GM18505 (cell line): ENCODE data around the gene SGF29.
"Not testable (repeated sequence)": the region's sequence is repeated elsewhere in the genome, so short reads cannot be mapped to it uniquely, and the experiment has no call there.

Experiments used
- ATAC-seq: cut with Tn5 transposase; IDR thresholded peaks from one replicate; pipeline ENCODE4 v1.9.1; 2021; ENCODE audit not compliant: unreplicated experiment
- POLR2A ChIP-seq: IDR thresholded peaks from 4 replicates; pipeline ENCODE4 v1.6.1; 2011; ENCODE audit warnings: borderline replicate concordance; ENCODE audit not compliant: insufficient read depth, insufficient read length; ENCODE audit errors: extremely low read depth

Gene SGF29

DNA sequence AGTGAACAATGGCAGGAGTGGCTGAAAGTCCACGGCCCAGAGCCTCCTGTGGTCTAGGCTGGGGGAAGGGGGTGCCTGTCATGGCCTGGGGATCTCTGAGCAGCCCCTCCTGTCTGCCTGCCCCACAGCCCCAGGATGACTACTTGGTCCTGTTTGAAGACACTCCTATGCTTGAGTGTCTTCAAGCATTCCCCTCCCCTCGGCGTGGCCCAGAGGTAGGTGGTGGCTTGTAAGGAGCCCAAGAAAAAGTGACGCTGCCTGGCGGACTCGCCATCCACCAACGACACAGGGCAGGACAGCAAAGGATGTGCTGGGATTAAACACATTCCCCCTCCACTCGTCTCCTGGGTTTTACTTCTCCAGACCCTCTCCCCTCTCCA, 50.5 kb downstream of the SGF29 start:
- ATAC-seq, result no peak
- TF ChIP-seq POLR2A, result no peak

GRCh38 chr16:28606291-28607115, 52.8 kb downstream of the SGF29 start:
- no peak for ATAC-seq
- no peak for TF ChIP-seq POLR2A

GRCh38 chr16:28607116-28607623, 53.5 kb downstream of the SGF29 start:
- no peak for TF ChIP-seq POLR2A
- ATAC-seq, result no peak

- ATAC-seq, result not testable (repeated sequence)
Measured at GRCh38 chr16:28607681-28608495, 54.2 kb downstream of the SGF29 start.

DNA sequence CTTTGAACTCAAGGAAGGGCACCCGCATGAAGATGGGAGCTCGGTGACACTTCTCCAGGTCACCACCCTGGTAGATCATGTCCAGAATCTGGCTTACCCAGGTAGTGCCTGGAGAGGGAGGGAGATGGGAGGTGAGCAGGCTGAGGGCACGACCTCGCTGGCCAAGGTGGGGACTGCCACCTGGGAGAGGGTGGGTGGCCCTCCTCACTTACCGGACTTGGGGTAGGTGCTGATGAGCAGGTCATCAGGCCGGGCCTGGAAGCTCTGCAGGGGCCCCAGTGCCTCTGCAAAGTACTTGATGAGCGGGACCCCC, 54.7 kb downstream of the SGF29 start:
- ATAC-seq, result not testable (repeated sequence)

- not testable (repeated sequence) for ATAC-seq
Measured at GRCh38 chr16:28608867-28609596, 55.3 kb downstream of the SGF29 start.

- TF ChIP-seq POLR2A, result no peak
- no peak for ATAC-seq
Measured at GRCh38 chr16:28609631-28610594, 56.2 kb downstream of the SGF29 start, which contains the start of gene SULT1A1. SULT1A1 (minus strand) TSS chr16:28610044; CDS start chr16:28608855, 1,189 bp downstream.

GRCh38 chr16:28610595-28611191, 57.0 kb downstream of the SGF29 start:
- no peak for ATAC-seq
- TF ChIP-seq POLR2A, result no peak

GRCh38 chr16:28612359-28613280, 58.9 kb downstream of the SGF29 start:
- ATAC-seq, result not testable (repeated sequence)

DNA sequence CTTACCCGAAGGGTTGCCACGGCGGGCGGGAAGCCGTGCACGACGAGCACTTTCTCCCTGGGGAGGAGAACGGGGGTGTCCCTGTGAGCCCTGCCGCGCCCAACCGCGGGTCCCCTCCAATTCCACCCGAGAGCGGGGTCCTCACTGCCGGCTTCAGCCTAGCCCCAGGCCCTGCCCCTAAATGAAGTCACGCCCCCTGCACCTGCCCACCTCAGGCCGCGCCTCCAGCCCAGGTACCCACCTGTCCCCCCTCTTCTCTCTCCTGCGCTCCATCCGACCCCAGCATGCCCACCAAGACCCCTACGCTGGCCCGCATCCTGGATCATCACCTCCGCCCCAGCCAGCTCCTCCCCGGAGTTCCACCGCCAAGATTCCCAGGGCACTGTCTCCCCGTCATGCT, 60.2 kb downstream of the SGF29 start:
- not testable (repeated sequence) for ATAC-seq

- not testable (repeated sequence) for ATAC-seq
Measured at GRCh38 chr16:28614561-28614960, 60.8 kb downstream of the SGF29 start.

DNA sequence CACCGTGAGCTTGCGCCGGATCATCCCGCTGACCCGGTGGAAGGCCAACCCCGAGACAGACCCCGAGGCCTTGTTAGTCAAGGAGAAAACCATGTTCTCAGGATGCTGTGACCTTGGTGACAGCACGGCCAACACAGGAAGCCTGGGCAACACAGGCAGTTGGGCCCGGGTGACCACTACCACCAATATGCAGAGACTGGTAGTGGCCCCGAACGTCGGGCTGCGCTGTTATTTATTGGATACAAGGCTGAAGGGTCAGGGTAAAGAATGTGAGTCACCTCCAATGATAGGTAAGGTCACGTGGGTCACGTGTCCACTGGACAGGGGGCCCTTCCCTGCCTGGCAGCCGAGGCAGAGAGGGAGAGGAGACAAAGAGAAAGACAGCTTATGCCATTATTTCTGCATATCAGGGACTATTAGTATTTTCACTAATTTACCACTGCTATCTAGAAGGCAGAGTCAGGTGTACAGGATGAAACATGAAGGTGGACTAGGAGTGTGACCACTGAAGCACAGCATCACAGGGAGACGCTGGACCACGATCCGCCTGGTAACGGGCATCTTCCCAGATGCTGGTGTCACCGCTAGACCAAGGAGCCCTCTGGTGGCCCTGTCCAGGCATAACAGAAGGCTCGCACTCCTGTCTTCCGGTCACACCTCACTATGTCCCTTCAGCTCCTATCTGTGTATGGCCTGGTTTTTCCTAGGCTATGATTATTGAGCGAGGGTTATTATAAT, 61.9 kb downstream of the SGF29 start:
- ATAC-seq, result not testable (repeated sequence)

DNA sequence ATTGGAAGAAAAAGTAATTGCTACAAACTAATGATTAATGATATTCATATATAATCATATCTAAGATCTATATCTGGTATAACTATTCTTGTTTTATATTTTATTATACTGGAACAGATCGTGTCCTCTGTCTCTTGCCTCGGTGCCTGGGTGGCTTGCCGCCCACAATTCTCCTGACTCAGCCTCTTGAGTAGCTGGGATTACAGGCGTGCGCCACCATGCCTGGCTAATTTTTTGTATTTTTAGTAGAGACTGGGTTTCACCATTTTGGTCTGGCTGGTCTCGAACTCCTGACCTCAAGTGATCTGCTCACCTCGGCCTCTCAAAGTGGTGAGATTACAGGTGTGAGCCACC, 62.5 kb downstream of the SGF29 start:
- ATAC-seq, result not testable (repeated sequence)
